Hepatocyte (in vitro differentiated cells): Measurements from ENCODE around the gene PSMC1. TPM values are rescaled to one million over a fixed set of nuclear protein-coding genes. Genes with fewer than 3 reads are reported as not detected.

Source experiments
- DNase-seq: peaks from one replicate; pipeline ENCODE4 v3.0.0-alpha.2; 2016; ENCODE audit warnings: low spot score
- H2AFZ ChIP-seq: fragments of 200-600 bp; sonication (generic); 2 replicates; pipeline ENCODE4 v1.6.0; 2016; ENCODE audit warnings: antibody characterized with exemption, mild to moderate bottlenecking
- H3K27ac ChIP-seq: fragments of 200-600 bp; sonication (generic); 2 replicates; pipeline ENCODE4 v1.5.1; 2016; ENCODE audit warnings: mild to moderate bottlenecking
- H3K27me3 ChIP-seq: fragments of 200-600 bp; sonication (generic); 2 replicates; pipeline ENCODE4 v1.6.1; 2016
- H3K36me3 ChIP-seq: fragments of 200-600 bp; sonication (generic); replicated peaks from 2 replicates; pipeline ENCODE4 v1.5.1; 2016; ENCODE audit warnings: low read depth; ENCODE audit not compliant: insufficient read depth
- H3K4me1 ChIP-seq: fragments of 200-600 bp; sonication (generic); 2 replicates; pipeline ENCODE4 v1.5.1; 2016; ENCODE audit warnings: mild to moderate bottlenecking, moderate library complexity; ENCODE audit not compliant: insufficient read depth
- H3K4me2 ChIP-seq: fragments of 200-600 bp; sonication (generic); 2 replicates; pipeline ENCODE4 v1.6.0; 2016
- H3K4me3 ChIP-seq: fragments of 200-600 bp; sonication (generic); 2 replicates; pipeline ENCODE4 v1.5.1; 2016; ENCODE audit warnings: mild to moderate bottlenecking
- H3K79me2 ChIP-seq: fragments of 200-600 bp; sonication (generic); 2 replicates; pipeline ENCODE4 v1.6.0; 2017; ENCODE audit warnings: mild to moderate bottlenecking
- H3K9me2 ChIP-seq: fragments of 200-600 bp; sonication (generic); replicated peaks from 2 replicates; pipeline ENCODE4 v1.6.0; 2017; ENCODE audit warnings: mild to moderate bottlenecking; ENCODE audit not compliant: insufficient read depth
- H3K9me3 ChIP-seq: fragments of 200-600 bp; sonication (generic); 2 replicates; pipeline ENCODE4 v1.5.1; 2016; ENCODE audit warnings: low read depth, mild to moderate bottlenecking
- H4K20me1 ChIP-seq: fragments of 200-600 bp; sonication (generic); 2 replicates; pipeline ENCODE4 v1.6.0; 2016; ENCODE audit warnings: mild to moderate bottlenecking; ENCODE audit not compliant: insufficient read depth, poor library complexity, severe bottlenecking
- CTCF ChIP-seq: fragments of 200-600 bp; sonication (generic); IDR thresholded peaks from 2 replicates; pipeline ENCODE4 v1.5.1; 2016; ENCODE audit warnings: antibody characterized with exemption, mild to moderate bottlenecking; ENCODE audit not compliant: poor library complexity
- EZH2 ChIP-seq: fragments of 200-600 bp; sonication (generic); IDR thresholded peaks from 2 replicates; pipeline ENCODE4 v1.6.1; 2016; ENCODE audit warnings: antibody characterized with exemption, mild to moderate bottlenecking, borderline replicate concordance
- EZH2phosphoT487 ChIP-seq: fragments of 200-600 bp; sonication (generic); IDR thresholded peaks from one replicate; pipeline ENCODE4 v1.6.1; 2018; ENCODE audit warnings: antibody characterized with exemption, mild to moderate bottlenecking, low read depth, moderate library complexity; ENCODE audit not compliant: unreplicated experiment, severe bottlenecking
- WGBS: methylation state at CpG from one replicate; pipeline ENCODE4 v1.1.6; 2016; ENCODE audit warnings: low lambda C conversion rate; ENCODE audit errors: missing lambda C conversion rate; 5-methylcytosine and 5-hydroxymethylcytosine counted together
- polyA plus RNA-seq: library from polyadenylated mRNA; unstranded; fragments of >200 nt; fragmentation: Nextera tagmentation; extraction: Ambion mirVana; gene quantifications from 2 replicates; pipeline ENCODE4 v1.2.1, GENCODE V29; 2016
- total RNA-seq: library from RNA; depleted of rRNA; stranded (reverse); fragments of >200 nt; gene quantifications from 2 replicates; pipeline ENCODE4 v1.2.3, GENCODE V29; 2014

PSMC1 gene
- total and polyA plus RNA-seq, 2 experiments from 2014 or later: 144 to 171 TPM

- H3K27ac ChIP-seq: no peak overlapping the region
- no peaks in the 10 kb centered on the region for H3K27me3 ChIP-seq
- H3K4me1 ChIP-seq: no peaks in the 10 kb centered on the region
- no peak for DNase-seq
- H2AFZ ChIP-seq: no peak overlapping the region
- no peaks in the 10 kb centered on the region for H4K20me1 ChIP-seq
- 85% methylated on average over 12 of the region's 12 CpGs for WGBS
- no peak overlapping the region for H3K4me2 ChIP-seq
- TF ChIP-seq CTCF: no peak
- no peak for TF ChIP-seq EZH2
- TF ChIP-seq EZH2phosphoT487: no peak
- H3K4me3 ChIP-seq: no peak overlapping the region
- H3K79me2 ChIP-seq: no peaks in the 10 kb centered on the region
- H3K9me3 ChIP-seq: no peaks in the 10 kb centered on the region
- no peaks in the 10 kb centered on the region for H3K9me2 ChIP-seq
- H3K36me3 ChIP-seq: no peaks in the 10 kb centered on the region
These were observed 32.5 kb downstream of the PSMC1 start for GRCh38 chr14:90288651-90289355.

- H3K9me2 ChIP-seq: no peaks in the 10 kb centered on the region
- no peak for TF ChIP-seq CTCF
- no peak for TF ChIP-seq EZH2phosphoT487
- no peak for TF ChIP-seq EZH2
- H3K27ac ChIP-seq: no peak overlapping the region
- H3K4me2 ChIP-seq: no peak overlapping the region
- H3K4me3 ChIP-seq: no peak overlapping the region
- no peaks in the 10 kb centered on the region for H3K36me3 ChIP-seq
- no peaks in the 10 kb centered on the region for H3K9me3 ChIP-seq
- WGBS: 91% methylated on average over 6 of the region's 6 CpGs
- no peak for DNase-seq
- H3K27me3 ChIP-seq: no peaks in the 10 kb centered on the region
- no peaks in the 10 kb centered on the region for H4K20me1 ChIP-seq
- H2AFZ ChIP-seq: no peak overlapping the region
- H3K79me2 ChIP-seq: no peaks in the 10 kb centered on the region
- H3K4me1 ChIP-seq: no peaks in the 10 kb centered on the region
These were observed 34.1 kb downstream of the PSMC1 start for GRCh38 chr14:90290337-90291011.

GRCh38 chr14:90291699-90292098 is 35.3 kb downstream of the PSMC1 start:
- Histone ChIP-seq H3K36me3 (no peaks in the 10 kb centered on the region), H3K4me3 (no peak overlapping the region), H3K27ac (no peak overlapping the region), H2AFZ (no peak overlapping the region), H3K9me2 (no peaks in the 10 kb centered on the region), H3K4me1 (no peaks in the 10 kb centered on the region), H4K20me1 (no peaks in the 10 kb centered on the region), H3K27me3 (no peaks in the 10 kb centered on the region), H3K9me3 (no peaks in the 10 kb centered on the region), H3K4me2 (no peak overlapping the region), H3K79me2 (no peaks in the 10 kb centered on the region)
- no peak for TF ChIP-seq EZH2phosphoT487
- TF ChIP-seq CTCF: no peak
- TF ChIP-seq EZH2: no peak
- 85% methylated on average over 7 of the region's 7 CpGs for WGBS
- no peak for DNase-seq
